NCI-H82 treated with DMSO at 0.1 percent for 48 hours (cell line): Measurements from ENCODE around the gene MPDU1.
"Not testable (repeated sequence)": the region's sequence is repeated elsewhere in the genome, so short reads cannot be mapped to it uniquely, and the experiment has no call there.

Experiments
- DNase-seq: peaks from one replicate; lab custom pipeline; 2025; ENCODE audit not compliant: unreplicated experiment; lab: John Stamatoyannopoulos, UW

The MPDU1 gene

DNA sequence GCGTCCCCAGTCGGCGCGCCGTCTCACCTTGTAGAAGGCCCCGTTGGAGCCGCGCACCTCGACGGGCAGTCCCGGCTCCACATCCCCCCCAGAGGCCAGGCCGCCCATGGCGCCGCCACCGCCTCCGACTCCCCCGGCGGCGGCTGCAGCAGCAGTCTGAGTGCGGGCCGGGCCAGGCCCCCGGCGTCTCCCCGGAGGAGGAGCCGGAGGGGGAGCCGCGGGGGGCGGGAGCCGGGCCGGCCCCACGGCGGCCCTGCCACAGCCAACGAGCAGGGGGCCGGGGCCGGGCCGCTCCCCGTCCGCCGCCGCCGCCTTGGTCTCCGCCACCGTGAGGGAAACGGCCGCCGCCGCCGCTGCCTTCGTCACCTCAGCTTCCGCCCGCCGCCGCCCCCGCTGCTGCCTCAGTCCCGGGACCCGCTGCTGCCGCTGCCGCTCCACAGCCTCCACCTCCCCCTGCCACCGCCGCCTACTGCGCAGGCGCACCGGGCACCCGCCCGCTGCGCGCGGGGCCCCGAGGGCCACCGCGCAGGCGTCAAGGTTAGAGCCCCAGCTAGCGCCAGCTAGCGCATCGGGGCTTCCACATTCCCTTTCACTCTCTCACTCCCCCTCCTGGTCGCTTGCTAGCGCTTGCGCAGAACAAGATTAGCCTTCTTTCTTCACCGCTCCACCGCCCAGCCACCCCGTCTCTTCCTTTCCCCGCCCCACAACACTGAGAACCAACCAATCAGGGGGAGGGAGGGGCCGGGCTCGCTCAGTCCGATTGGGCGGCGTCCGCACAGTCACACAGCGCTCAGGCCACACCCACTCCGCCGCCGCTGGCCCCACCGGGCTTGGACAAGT, 31.0 kb downstream of the MPDU1 start, which contains the start of gene FXR2:
Gene FXR2, minus strand, starts transcription at position 473 of the 840 bp plus-strand sequence. Its CDS starts 365 bp downstream, at position 108.
- DNase-seq, result peak; percentile 100

DNA sequence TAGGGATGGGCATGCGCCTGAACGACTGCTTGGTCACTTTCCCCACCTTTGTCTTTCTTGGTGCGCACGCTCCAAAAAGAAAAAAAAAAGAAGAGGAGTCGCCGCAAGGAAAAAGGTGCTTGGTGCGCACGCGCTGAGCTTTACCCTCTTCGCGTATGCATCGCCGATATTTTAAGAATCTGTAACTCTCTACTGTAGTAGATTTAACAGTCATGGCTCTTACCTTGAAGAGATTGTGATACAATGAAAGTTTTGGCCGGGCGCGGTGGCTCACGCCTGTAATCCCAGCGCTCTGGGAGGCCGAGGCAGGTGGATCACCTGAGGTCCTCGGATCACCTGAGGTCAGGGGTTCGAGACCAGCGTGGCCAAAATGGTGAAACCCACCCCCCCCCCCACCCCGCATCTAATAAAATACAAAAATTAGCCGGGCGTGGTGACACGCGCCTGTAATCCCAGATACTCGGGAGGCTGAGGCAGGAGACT, 31.7 kb downstream of the MPDU1 start:
- no peak for DNase-seq

DNA sequence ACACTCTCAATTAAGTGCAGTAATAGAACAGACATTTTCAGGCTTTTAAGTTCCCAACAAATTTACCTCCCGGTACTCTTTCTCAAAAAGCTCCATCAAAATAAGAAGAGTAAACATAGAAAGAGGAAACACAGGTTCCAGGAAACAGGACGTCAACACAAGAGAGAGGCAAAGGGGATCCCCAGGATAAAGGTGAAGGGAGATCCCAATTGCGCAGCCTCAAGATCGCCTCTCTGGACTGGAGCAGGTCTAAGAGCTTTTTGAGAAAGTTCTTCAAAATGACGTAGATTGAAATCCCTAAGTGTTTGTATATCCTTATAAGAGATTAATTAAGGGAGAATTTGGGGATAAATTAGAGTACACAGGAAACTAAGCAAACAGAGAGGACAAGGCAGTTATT, 35.0 kb downstream of the MPDU1 start:
- DNase-seq, result no peak

DNA sequence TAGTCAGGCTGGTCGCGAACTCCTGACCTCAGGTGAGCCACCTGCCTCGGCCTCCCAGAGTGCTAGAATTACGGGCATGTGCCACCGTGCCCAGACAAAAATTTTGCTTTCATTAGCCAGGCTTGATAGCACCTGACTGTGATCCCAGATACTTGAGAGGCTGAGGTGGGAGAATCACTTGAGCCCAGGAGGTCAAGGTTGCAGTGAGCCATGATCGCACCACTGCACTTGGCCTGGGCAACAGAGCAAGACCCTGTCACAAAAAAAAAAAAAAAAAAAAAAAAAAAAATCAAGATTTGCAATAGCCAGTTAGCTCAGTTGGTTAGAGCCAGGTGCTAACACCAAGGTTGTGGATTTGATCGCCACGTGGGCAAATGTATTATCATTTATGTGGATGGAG, 37.2 kb downstream of the MPDU1 start:
- DNase-seq, result no peak

DNA sequence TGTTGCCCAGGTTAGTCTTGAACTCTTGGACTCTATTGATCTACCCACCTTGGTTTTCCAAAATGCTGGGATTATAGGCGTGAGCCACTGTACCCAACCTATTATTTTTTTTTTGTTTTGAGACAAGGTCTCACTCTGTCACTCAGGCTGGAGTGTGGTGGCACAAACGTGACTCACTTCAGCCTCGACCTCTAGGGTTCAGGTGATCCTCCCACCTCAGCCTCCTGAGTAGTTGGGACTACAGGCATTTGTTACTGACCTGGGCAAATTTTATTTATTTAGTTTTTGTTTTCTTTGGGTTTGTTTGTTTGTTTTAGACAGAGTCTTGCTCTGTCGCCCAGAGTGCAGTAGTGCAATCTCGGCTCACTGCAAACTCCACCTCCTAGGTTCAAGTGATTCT, 40.0 kb downstream of the MPDU1 start:
- DNase-seq, result no peak

DNA sequence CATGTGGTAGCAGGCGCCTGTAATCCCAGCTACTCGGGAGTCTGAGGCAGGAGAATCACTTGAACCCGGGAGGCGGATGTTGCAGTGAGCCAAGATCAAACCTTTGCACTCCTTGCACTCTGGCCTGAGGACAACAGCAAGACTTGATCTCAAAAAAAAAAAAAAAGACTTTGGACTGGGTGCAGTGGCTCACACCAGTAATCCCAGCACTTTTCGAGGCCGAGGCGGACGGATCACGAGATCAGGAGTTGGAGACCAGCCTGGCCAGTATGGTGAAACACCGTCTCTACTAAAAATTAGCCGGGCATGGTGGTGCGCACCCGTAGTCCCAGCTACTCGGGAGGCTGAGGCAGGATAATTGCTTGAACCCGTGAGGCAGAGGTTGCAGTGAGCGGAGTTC, 42.1 kb downstream of the MPDU1 start:
- not testable (repeated sequence) for DNase-seq

DNA sequence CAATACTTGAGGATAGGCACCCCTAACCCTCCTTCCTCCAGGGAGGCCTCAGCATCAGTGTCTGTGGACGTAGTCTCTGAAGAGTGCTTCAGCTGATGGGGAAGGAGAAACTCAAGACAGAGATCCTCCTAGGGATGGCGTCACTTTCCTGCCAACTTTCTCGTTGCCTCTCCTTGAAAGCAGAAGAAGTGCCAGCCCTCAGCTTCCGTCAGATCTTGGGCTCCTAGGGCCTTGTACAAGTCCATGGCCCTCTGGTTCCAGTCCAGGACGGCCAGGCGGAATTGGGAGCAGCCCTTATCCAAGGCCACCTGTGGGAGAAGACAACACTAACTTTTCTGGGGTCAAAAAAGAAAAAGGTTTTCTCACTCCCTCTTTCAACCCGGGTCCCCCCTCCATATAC, 42.7 kb downstream of the MPDU1 start:
- no peak for DNase-seq

DNA sequence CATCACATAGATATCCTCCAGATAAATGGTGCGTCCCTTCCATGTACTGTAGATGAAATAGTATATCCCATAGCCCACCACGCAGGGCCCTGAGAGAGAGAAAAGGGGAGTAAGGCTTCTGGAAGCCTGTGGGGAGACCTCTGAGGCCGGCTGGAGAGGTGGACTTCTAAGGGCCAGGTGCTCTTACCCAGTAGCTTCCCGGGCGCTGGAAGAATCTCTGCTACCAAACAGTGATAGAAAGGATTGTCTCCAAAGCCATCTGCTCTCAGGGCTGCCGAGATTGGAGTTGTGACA, 43.3 kb downstream of the MPDU1 start:
- peak; percentile 53 for DNase-seq

DNA sequence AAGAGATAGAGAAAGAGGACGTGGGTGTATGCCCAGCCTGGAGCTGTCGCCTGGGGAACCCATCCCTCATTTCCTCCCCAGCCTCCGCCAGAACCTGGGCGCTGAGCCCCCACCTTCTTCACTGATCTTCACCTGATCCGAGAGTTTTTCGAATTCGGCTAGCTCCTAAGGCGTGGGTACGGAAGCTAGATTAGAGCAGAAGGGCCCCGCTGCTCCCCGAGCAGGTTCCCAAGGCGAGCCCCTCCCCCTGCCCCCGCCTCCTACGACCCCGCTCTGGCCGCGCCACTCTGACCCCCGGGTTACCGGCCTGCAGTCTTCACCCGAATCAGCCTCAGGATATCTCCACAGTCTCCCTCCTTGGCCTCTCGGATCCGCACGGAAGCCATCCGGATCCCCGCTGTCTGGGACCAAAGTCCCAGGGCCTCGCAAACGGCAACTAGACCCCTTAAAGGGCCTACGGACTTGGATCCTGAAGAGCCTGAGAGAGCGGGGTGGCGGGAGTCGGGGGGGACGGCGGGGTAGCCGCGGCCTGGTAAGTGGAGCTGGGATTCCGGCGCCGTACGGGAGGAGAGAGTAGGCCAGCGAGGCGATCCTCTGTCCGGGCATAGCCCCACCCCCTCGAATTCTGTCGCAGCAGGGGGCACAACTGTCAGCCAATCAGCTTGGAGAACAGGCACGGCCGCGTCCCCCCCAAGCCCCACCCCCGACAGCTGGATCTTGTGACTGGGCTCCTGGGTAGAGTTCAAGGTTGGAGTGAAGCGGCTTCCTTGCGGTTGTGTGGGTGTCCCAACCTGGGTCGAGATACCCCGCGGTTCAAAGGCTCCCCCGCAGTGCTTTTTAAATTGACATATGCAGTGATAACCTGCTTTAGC, 43.8 kb downstream of the MPDU1 start, which contains the start of gene SAT2:
Gene SAT2, minus strand, starts transcription at position 572 of the 872 bp plus-strand sequence. Its CDS starts 186 bp downstream, at position 386.
- peak; percentile 93 for DNase-seq

DNA sequence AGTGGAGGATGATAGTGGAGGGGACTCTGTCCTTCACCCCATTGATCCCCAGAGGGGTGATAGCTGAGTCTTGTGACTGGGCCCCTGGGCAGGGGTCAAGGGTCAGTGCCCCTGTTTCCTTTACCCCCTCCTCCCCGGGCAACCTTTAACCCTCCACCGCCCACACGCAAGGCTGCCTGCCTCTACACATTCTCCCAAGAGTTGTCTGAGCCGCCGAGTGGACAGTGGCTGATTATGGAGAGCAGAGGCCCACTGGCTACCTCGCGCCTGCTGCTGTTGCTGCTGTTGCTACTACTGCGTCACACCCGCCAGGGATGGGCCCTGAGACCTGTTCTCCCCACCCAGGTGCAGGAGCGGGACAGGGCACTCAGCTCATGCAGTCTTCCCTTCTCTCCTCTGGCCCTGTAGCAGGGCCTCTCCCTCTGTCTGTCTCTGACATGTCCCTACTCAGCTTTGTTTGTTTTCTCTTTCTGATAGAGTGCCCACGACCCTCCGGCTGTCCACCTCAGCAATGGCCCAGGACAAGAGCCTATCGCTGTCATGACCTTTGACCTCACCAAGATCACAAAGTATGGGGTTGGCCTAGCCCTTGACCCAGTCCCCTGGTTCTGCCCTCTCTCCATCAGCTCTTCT, 46.4 kb downstream of the MPDU1 start, which contains the start of gene SHBG:
Gene SHBG, plus strand, starts transcription at position 197 of the 633 bp plus-strand sequence. Its CDS starts 38 bp downstream, at position 235.
- no peak for DNase-seq

DNA sequence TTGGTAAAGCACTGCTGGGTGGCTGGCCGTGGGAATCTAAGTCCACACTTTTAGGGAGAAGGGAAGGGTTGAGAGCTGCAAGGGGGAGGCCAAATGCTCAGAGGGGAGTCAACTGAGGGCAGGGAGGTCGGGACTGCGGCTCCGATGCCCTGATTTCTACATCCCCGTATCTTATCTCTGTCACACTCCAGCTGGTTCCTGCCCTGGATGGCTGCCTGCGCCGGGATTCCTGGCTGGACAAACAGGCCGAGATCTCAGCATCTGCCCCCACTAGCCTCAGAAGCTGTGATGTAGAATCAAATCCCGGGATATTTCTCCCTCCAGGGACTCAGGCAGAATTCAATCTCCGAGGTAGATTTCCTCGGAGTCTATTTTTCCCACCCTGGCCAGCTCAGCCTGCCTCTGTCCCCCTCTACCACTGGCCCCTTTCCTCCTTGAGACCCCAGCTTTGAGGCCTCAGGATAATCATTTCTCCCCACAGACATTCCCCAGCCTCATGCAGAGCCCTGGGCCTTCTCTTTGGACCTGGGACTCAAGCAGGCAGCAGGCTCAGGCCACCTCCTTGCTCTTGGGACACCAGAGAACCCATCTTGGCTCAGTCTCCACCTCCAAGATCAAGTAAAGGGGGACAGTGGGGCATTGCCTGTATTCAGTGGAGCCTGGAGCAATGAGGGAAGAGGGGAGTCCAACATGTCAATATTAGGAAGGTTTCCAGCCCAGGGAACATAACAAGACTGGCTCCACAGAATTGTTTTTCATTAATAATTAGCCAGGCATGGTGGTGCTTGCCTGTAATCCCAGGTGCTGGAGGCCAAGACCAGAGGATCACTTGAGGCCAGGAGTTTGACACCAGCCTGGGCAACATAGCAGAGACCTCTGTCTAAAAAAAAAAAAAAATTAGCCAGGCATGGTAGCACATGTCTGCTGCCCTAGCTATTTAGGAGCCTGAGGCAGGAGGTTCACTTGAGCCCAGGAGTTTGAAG, 48.0 kb downstream of the MPDU1 start:
- DNase-seq, result no peak

DNA sequence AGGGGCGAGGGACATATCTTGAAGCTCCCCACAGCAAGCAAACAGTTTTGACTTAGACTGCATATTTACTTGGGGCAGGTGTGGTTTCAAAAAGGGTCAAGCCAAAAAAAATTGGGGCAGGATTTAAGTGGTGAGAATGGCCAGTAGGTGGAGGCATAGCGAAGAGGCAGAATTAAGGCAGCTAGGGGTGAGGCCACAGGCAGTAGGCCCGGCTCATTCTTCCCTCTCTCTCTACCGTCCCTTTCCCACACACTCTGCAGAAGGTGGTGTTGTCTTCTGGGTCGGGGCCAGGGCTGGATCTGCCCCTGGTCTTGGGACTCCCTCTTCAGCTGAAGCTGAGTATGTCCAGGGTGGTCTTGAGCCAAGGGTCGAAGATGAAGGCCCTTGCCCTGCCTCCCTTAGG, 48.8 kb downstream of the MPDU1 start:
- DNase-seq, result peak; percentile 50

DNA sequence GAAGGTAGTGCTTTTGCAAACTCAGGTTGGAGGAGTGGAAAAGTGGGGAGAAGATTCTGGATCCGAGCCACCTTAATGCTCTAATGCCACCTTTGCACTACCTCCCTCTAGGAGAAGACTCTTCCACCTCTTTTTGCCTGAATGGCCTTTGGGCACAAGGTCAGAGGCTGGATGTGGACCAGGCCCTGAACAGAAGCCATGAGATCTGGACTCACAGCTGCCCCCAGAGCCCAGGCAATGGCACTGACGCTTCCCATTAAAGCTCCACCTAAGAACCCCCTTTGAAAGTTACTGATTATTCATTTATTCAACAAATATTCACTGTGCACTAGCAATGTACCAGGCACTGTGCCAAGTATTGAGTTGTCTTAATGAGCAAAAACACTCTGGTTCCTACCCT, 49.4 kb downstream of the MPDU1 start:
- no peak for DNase-seq

DNA sequence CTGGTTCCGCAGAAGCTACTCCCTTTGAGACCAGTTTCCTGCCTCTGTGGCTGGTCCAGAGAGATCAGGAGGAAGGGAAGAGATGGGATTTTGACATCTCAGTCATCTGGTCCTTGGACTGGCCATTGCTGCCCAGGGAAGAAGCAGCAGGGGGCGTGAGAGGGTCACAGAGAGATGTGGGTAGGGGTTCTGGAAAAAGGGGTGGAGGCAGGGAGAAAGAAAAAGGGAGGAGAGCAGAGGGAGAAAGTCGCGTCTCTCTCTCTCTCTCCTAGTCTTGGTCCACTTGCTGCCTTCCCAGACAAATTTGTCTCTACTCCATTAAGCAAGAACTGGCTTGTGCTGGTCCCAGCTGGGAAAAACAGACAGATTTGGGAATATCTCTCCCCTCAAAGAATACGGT, 50.7 kb downstream of the MPDU1 start:
- DNase-seq, result peak; percentile 79

DNA sequence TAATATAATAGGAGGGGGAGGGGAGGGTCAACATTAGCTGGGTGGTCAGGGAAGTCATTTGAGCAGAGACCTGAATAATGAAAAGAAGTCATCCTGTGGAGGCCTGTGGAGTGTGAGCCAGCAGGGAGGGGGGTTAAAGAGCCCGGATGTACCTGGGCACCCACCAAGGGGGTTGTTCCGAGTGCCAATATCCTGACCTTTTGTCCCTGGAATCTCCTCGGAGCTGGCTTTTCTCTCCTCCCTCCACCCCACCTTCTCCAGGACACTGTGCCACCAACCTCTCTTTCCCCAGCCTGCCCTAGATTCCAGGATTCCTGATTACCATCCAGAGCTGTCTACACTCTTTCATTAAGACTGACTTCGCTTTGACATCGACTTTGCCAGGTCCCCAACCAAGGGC, 52.5 kb downstream of the MPDU1 start:
- DNase-seq, result no peak
